ENCODE measurements around the gene MAP1LC3B. TPM values are rescaled to one million over a fixed set of nuclear protein-coding genes. Genes with fewer than 3 reads are reported as not detected.
"Not testable (repeated sequence)": the region's sequence is repeated elsewhere in the genome, so short reads cannot be mapped to it uniquely, and the experiment has no call there.

Gene MAP1LC3B
- total RNA-seq, 1 donor from 2014 or later = 125 TPM

DNA sequence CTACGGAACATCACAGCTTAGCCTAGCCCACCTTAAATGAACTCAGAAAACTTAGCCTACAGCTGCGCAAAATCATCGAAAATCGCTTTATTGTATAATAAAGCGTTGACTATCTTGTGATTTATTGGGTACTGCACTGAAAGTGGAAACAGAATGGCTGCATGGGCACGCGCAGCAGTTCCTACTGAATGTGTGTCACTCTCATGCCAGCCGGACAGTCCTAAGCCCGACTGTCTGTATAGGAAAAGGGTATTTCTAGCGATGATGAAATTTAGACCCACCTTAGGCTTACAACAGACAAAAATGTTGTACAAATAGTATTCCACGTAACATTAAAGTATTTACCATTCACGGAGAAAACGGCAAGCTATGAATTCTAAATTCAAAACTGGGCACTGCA is 17.8 kb upstream of the MAP1LC3B start:
- DNase-seq (ENCODE audit: missing footprints) (no peak), ATAC-seq (no peak)
- intact Hi-C loops (cut with DNase I) = no loop called here

DNA sequence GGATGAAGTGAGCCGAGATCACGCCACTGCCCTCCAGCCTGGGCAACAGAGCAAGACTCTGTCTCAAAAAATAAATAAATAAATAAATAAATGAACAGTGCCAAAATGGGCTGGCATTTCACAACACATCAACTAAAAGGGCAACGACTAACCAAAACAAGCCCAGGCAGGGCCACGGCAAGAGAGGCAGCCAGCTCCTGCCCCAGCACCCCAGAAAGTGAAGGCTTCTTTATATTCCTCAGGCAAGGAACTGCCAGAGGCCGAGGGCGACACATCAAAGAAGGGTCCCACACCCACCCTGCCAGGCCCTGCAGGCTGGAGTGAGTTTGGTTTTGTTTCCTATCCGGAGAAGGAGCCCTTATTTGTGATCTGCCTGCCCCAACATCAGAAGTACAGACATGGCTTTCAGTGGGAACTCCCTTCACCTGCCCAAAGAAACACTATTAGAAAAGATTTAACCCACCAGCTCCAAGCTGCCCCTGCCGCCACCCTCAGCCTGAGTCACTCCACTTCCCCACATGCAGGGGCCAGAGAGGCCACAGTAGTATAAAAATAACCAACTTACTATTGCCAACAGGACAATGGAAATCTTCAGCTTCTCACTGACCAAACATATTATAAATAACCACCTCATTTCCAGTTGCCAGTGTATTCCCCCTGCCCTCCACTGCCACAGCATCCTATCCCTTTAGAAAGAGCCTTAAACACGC is 16.6 kb upstream of the MAP1LC3B start:
- DNase-seq (ENCODE audit: missing footprints) (no peak), ATAC-seq (peak; percentile 63)
- intact Hi-C loops (cut with DNase I) = no loop called here

DNA sequence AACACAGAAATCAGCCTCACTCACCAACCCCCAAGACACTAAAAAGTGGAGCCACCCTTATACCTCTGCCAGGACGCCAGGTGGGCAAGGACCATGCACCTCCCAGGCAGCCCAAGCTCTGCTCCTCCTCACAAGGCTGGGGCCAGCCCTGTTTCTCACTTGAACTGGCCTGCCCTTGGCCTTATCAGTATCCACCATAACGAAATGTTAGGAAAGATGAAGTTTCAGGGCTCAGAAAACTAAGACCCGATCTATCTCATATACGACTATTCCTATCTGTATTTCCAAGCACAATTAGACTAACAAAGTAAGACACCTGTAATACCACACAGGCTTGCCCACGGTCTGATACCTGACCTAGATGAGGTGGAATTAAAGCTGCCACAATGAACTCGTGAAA is 15.5 kb upstream of the MAP1LC3B start:
- ATAC-seq (no peak), DNase-seq (ENCODE audit: missing footprints) (no peak)
- intact Hi-C loops (cut with DNase I) = no loop called here

DNA sequence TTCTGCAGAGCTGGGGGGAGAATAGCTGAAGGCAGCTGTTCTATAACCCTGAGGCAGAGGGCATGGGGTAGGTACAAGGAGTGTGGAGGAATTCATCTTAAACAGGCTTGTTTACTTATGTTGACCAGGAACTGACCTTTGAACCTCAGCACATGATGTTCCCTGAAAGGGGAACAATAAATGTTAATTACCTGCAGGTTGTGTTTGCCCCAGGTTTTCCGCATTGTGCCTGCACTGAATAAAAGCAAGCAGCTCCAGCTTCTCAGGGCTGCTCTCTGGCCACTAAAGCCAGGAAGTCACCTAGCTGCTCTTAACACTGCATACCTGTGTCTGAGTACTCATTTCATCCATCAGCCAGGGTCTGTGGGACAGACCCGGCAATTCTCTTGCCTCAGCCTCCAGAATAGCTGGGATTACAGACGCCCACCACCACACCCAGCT is 12.8 kb upstream of the MAP1LC3B start:
- intact Hi-C loops (cut with DNase I) = not testable (repeated sequence)

DNA sequence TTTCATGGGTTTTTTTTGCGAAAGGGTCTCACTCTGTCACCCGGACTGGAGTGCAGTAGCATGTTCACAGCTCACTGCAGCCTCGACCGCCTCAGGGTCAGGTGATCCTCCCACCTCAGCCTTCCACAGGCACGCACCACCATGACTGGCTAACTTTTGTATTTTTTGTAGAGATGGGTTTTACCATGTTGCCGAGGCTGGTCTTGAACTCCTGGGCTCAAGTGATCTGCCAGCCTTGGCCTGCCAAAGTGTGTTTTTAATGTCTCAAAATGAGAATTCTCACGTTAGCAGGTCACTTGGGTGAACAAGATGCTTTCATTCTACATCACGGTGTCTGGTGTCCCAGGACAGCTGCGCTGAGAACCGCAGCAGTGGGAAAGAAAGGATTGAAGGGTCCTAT is 11.7 kb upstream of the MAP1LC3B start:
- intact Hi-C loops (cut with DNase I) = no loop called here

More for the DNA sequence above, 12.8 kb upstream of the MAP1LC3B start:
- ATAC-seq; DNase-seq (ENCODE audit: missing footprints): not testable (repeated sequence)

DNA sequence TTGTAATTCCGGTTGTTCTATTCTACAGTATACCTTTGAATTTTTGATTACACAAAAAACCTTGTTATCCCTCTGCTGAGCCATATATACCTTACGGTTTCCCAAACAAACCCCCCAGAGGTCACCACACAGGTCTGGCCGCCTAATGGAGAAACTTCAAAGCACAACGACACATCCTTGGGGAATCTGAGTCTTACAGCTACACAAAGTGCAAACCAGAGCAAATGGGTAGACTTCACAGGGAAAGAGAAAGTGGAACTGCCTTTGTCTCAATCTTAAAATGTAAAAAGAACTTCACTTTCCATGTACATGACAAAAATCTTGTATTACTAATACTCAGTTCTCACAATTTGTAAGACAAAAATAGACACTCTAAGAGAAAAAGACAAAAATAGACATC is 11.3 kb upstream of the MAP1LC3B start:
- no peak for ATAC-seq
- DNase-seq (ENCODE audit: missing footprints) = no peak
- intact Hi-C loops (cut with DNase I) = no loop called here

More for the DNA sequence above, 11.7 kb upstream of the MAP1LC3B start:
- DNase-seq (ENCODE audit: missing footprints) (no peak), ATAC-seq (no peak)

DNA sequence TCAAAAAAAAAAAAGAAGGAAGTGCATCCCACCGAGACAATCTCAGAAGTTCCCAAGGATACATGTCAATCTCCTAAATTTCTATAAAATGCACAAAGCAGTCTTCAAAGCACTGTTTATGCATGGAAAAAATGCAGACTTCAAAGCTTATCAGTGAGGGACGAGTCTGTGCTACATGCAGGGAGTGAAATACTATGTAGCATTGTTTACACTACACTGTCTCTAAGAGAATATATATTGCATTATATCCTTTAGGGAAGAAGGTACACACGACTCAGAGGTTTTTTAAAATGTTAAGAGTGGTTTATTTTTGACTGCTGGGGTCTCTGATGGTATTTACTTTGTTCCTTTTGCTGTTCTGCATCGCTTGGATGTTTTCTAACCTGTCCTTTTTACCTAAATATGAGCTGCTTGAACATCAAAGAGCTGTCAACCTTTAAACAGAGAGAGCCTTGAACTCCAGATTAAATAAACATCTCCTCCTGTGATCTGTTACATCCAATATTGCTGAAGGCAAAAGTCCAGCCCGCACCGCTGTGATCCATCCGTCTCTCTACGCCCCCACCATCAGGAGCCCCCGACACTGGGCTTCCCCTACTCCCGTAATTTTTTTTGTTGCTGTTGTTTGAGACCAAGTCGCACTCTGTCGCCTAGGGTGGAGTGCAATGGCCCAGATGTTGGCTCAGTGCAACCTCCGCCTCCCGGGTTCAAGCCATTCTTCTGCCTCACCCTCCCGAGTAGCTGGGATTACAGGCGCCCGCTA is 9.9 kb upstream of the MAP1LC3B start:
- no peak for DNase-seq (ENCODE audit: missing footprints)
- ATAC-seq = no peak
- intact Hi-C loops (cut with DNase I) = loop anchor here (2.0 kb wide), 2 partner anchors 57 to 65 kb away; partner anchors contain the start of gene C16orf95

DNA sequence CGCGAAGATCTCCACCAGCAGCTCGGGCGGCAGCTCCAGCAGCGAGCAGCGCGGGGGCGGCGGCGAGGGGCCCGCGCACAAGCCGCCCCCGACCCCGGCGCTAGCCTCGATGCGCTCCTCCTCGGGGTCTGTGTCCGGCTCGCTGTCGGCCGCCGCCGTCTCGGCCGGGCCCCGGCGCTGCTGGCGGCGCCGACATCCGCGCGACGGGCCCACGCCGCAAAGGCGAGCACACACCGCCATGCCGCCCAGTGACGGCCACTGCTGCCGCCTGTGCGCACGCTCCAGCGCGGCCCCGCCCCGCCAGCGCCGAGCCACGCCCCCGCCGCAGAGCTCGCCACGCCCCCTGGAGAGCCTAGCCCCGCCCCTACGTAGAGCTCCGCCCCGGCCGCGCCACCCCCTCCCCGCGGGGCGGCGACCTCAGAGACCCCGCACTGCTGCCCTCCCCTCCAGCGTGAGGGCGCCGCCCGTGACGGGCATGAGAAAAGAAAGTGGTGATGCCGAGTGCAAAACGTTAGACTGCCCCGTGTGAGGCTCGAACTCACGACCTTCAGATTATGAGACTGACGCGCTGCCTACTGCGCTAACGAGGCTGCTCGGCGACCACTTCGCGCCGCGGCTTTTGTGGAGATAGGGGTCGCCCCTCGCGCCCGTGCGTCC is 8.5 kb upstream of the MAP1LC3B start, which contains the start of gene FBXO31:
TSS of gene FBXO31 (minus strand) at position 272 of the 657 bp plus-strand sequence. CDS start at position 240, 32 bp downstream.
- peak; percentile 91 for ATAC-seq
- DNase-seq (ENCODE audit: missing footprints) = peak; percentile 93
- intact Hi-C loops (cut with DNase I) = loop anchor here (2.0 kb wide), 2 partner anchors 59 to 67 kb away; partner anchors contain the start of gene C16orf95

DNA sequence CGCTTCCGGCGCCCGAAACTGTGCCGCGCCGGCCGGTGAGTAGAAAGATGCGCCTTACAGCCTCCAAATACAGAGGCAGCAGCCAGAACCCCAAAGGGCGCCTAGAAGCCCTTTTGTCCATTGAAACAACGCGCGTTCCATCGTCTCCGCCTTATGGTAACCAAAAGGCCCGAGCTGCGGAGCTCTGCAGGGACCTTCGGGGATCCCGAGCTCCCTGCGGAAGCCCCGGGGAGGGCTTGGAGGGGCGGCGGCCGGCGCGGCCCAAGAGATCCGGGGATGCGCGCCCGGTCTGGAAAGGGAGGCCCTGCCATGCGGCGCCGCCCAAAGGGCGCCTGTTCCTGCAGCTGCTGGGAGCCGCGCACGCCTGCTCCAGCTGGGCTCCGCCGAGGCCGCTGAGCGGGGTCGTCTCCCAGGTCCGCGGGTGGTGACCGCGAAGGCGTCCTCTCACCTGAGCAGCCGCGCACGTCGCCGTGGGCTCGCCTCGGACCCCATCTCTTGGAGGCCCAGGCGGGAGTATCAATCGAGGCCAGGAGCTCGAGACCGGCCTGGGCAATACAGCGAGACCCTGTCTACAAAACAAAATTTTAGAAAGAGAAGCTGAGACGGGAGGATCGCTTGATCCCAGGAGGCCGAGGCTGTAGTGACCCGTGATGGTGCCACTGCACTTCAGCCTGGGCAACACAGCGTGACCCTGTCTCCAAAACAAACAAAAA is 7.8 kb upstream of the MAP1LC3B start:
- DNase-seq (ENCODE audit: missing footprints) (peak; percentile 86), ATAC-seq (peak; percentile 35)
- intact Hi-C loops (cut with DNase I) = no loop called here

DNA sequence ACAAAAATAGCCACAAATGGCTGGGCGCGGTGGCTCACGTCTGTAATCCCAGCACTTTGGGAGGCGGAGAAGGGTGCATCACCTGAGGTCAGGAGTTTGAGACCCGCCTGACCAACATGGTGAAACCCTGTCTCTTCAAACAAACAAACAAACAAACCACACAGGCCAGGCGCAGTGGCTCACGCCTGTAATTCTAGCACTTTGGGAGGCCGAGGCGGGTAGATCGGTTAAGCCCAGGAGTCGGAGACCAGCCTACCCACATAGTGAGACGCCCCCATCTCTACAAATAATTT is 7.3 kb upstream of the MAP1LC3B start:
- ATAC-seq; intact Hi-C loops (cut with DNase I); DNase-seq (ENCODE audit: missing footprints): not testable (repeated sequence)

DNA sequence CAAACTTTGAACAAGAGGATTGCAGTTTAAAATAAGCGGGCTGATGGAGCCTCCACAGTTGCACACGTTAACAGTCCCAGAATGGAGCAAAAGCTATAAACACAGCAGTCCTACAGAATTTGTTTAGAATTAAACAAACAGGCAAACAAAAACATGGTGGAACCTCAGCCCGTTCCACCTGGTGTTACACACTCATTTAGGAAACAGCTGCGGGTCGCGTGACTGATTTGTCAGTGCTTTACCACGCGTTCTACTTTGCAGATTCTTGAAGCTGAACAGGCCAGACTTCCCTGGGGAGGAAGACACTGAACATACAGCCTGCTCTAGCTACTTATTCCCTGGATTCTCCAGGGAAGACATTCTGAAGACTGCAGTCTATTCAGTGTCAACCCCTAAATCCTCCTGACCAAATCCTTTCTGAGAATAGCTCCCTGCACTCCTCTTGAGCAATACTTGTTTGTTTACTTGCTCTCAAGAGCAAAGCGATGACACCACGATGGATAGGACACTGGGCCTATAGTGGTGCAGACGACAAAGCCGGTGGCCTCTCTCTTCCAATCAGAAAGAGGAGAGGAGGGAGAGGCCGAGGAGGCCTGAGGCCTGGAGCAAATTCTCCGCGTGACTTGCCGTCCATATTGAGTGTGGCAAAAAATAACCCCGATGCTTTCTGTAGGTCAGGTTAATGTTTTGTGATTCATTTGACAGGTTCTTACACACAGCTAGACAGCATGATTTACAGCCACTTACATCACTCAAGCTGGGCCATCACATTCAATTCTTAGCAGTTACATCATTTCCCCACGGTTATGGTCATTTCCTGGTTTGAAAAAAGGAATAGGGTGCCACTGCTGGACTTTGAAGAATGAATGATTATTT is 4.0 kb upstream of the MAP1LC3B start:
- intact Hi-C loops (cut with DNase I) = no loop called here
- ATAC-seq (peak; percentile 79), DNase-seq (ENCODE audit: missing footprints) (peak; percentile 92)

DNA sequence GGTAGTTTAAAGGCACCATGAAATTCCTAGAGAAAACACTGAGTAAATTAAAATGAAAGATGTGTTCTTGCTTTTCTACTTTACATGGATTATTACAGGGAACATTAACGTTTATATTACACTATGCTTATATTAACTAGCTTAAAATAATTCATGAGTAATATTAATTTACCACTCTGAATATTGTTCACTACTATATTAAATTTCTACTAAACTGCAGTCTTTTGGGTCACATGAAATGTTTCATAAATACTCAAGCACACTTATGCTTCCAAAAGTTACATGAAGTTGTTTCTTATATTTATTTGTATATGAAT is 3.4 kb upstream of the MAP1LC3B start:
- intact Hi-C loops (cut with DNase I) = no loop called here
- ATAC-seq = no peak

DNA sequence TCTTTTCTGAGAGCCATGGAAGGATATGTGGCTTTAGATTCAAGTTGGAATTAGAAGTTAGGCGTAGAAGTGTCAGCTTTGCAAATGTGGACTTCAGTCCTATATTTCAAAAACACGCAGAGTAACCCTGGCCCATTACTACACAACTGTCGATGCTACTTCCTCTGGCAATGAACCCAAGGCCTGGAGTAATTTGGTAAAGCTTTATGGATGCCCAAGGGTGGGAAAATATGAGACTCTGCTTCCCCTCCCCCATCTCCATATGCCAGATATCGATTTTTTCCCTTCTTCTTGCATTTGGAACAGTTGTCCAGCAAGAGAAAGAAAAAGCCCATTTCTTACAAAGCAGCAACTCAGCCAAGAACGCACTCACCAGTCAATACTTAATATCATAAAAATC is 2.9 kb upstream of the MAP1LC3B start:
- ATAC-seq (no peak), DNase-seq (ENCODE audit: missing footprints) (no peak)
- intact Hi-C loops (cut with DNase I) = no loop called here

More for the DNA sequence above, 3.4 kb upstream of the MAP1LC3B start:
- DNase-seq (ENCODE audit: missing footprints) = no peak

DNA sequence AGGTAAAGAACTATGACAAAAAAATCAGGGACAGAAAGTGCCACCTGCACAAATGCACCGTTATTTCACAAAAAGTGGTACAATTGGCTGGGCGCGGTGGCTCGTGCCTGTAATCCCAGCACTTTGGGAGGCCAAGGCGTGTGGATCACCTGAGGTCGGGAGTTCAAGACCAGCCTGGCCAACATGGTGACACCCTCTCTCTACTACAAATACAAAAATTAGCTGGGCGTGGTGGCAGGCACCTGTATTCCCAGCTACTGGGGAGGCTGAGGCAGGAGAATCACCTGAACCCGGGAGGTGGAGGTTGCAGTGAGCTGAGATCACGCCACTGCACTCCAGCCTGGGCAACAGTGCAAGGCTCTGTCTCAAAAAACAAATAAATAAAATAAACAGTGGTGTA is 2.2 kb upstream of the MAP1LC3B start:
- DNase-seq (ENCODE audit: missing footprints); ATAC-seq: not testable (repeated sequence)
- intact Hi-C loops (cut with DNase I) = loop anchor here (5.0 kb wide), 1 partner anchor 377 kb away; the partner anchor contains the start of gene KLHDC4

DNA sequence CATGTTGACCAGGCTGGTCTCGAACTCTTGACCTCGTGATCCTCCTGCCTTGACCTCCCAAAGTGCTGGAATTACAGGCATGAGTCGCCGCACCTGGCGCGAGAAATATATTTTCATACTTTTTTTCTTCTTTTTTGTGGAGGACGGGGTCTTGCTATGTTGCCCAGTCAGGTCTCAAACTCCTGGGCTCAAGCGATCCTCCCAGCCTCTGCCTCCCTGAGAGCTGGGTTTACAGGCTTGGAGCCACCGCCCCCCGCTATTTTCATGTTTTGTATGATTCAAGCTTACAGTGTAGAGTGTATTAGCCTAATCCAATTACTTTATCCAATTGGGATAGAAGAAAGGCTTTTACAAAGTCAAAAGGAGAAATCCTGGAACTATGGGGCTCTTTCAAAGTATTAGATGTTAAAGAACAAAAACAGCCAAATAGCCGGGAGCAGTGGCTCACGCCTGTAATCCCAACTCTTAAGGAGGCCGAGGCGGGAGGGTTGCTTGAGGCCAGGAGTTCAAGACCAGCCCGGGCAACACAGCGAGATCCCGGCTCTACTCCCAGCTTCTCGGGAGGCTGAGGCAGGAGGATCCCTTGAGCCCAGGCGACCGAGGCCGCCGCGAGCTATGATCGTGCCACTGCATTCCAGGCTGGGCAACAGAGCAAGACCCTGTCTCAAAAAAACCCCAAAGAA is 1.4 kb upstream of the MAP1LC3B start:
- ATAC-seq (no peak), DNase-seq (ENCODE audit: missing footprints) (no peak)
- intact Hi-C loops (cut with DNase I) = loop anchor here (5.0 kb wide), 1 partner anchor 377 kb away; the partner anchor contains the start of gene KLHDC4

DNA sequence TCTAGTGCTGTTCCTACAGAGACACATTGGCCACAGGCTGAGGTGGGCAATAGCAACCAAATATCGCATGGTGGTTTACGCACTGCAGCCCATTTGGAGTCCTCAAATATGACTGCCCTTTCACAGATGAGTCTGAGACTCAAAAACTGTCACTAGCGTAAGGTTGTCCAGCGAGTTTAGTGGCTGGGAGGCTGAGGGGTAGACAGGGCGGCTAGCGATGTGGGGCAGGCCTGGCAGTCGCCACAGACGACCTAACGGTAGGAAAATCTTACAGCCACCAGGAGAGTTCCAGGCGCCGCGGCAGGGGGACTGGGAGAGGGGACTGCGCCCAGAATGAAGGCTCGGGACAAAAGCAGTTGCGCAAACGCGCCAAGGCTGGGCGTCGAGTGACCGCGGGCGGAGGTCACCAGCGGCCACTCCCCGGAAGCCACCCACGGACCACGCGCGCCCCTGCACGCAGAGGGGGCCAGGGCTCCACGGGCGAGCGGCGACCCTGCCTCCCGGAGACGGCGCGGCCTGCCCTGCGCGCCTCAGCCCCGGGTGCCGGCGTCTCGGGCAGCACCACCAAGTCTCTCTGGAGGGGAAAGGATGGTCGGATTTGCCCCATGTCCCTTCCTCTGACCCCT is 699 bp upstream of the MAP1LC3B start:
- peak; percentile 87 for DNase-seq (ENCODE audit: missing footprints)
- intact Hi-C loops (cut with DNase I) = loop anchor here (5.0 kb wide), 1 partner anchor 376 kb away; the partner anchor contains the start of gene KLHDC4

More for the DNA sequence above, 699 bp upstream of the MAP1LC3B start:
- peak; percentile 40 for ATAC-seq
